Measurements from ENCODE around the gene NCBP3.

Gene NCBP3

GRCh38 chr17:3765981-3766380, 80.1 kb downstream of the NCBP3 start:
- no peak for DNase-seq (ENCODE audit: low read depth)
- no peak overlapping the region for H3K4me3 ChIP-seq (replicated peaks; ENCODE audit: low read depth, low read length)

GRCh38 chr17:3763777-3764170, 82.3 kb downstream of the NCBP3 start:
- no peak overlapping the region for H3K4me3 ChIP-seq (replicated peaks; ENCODE audit: low read depth, low read length)
- TF ChIP-seq CTCF (IDR thresholded peaks at IDR 0.05; ENCODE audit: low read length, missing control alignments), result no peak
- no peak for DNase-seq (ENCODE audit: low read depth)

More at GRCh38 chr17:3765981-3766380, 80.1 kb downstream of the NCBP3 start:
- TF ChIP-seq CTCF (IDR thresholded peaks at IDR 0.05; ENCODE audit: low read length, missing control alignments), result no peak

GRCh38 chr17:3762922-3763776, 82.9 kb downstream of the NCBP3 start:
- no peak overlapping the region for H3K4me3 ChIP-seq (replicated peaks; ENCODE audit: low read depth, low read length)
- no peak for DNase-seq (ENCODE audit: low read depth)
- TF ChIP-seq CTCF (IDR thresholded peaks at IDR 0.05; ENCODE audit: low read length, missing control alignments), result no peak

- DNase-seq (ENCODE audit: low read depth), result no peak
- TF ChIP-seq CTCF (IDR thresholded peaks at IDR 0.05; ENCODE audit: low read length, missing control alignments), result no peak
- H3K4me3 ChIP-seq (replicated peaks; ENCODE audit: low read depth, low read length), result no peak overlapping the region
Observed at GRCh38 chr17:3761918-3762380, 84.1 kb downstream of the NCBP3 start.

GRCh38 chr17:3761036-3761917, 84.8 kb downstream of the NCBP3 start:
- no peak for DNase-seq (ENCODE audit: low read depth)
- no peak for TF ChIP-seq CTCF (IDR thresholded peaks at IDR 0.05; ENCODE audit: low read length, missing control alignments)
- no peak overlapping the region for H3K4me3 ChIP-seq (replicated peaks; ENCODE audit: low read depth, low read length)

- H3K4me3 ChIP-seq (replicated peaks; ENCODE audit: low read depth, low read length), result no peak overlapping the region
- DNase-seq (ENCODE audit: low read depth), result no peak
- TF ChIP-seq CTCF (IDR thresholded peaks at IDR 0.05; ENCODE audit: low read length, missing control alignments), result no peak
Observed at GRCh38 chr17:3759597-3760216, 86.3 kb downstream of the NCBP3 start.
